HL-60 (cell line): Measurements from ENCODE around the gene ARID4A.
"Not testable (repeated sequence)": the region's sequence is repeated elsewhere in the genome, so short reads cannot be mapped to it uniquely, and the experiment has no call there.

Experiments used
- DNase-seq, 2 experiments: peaks; one replicate each; pipeline ENCODE4 v3.0.0-alpha.2; 2010 to 2020; ENCODE audit warnings: low read depth in 1 of 2, low spot score in 1 of 2
- H3K27ac ChIP-seq: fragments of 250-450 bp; sonication (Bioruptor Pico); replicated peaks from 2 replicates; pipeline ENCODE4 v1.5.1; 2020; ENCODE audit warnings: mild to moderate bottlenecking, moderate library complexity
- H3K27me3 ChIP-seq: fragments of 250-450 bp; sonication (Bioruptor Pico); 2 replicates; pipeline ENCODE4 v1.5.1; 2021; ENCODE audit warnings: mild to moderate bottlenecking, moderate library complexity; ENCODE audit not compliant: insufficient read depth, poor library complexity, severe bottlenecking
- H3K4me3 ChIP-seq: replicated peaks from 2 replicates; pipeline ENCODE4 v1.5.1; 2011; ENCODE audit warnings: mild to moderate bottlenecking, control low read depth, low read length; ENCODE audit not compliant: insufficient read depth
- GABPA ChIP-seq: IDR thresholded peaks from 2 replicates; pipeline ENCODE4 v1.6.1; 2012; ENCODE audit warnings: low read depth
- POLR2AphosphoS5 ChIP-seq: IDR thresholded peaks from 2 replicates; pipeline ENCODE4 v1.6.1; 2012; ENCODE audit warnings: low read depth
- SPI1 ChIP-seq: IDR thresholded peaks from 2 replicates; pipeline ENCODE4 v1.6.1; 2012; ENCODE audit warnings: low read depth, mild to moderate bottlenecking, borderline replicate concordance
- TF ChIP-seq, protein P1 (sequence below): IDR thresholded peaks from 2 replicates; pipeline ENCODE4 v1.6.1; 2012; ENCODE audit warnings: low read depth; ENCODE audit not compliant: insufficient replicate concordance
- TF ChIP-seq, protein P2 (sequence below): IDR thresholded peaks from one replicate; pipeline ENCODE4 v1.5.1; 2011; ENCODE audit warnings: low read length, control low read depth, inconsistent platforms; ENCODE audit not compliant: insufficient read depth

The ARID4A gene

DNA sequence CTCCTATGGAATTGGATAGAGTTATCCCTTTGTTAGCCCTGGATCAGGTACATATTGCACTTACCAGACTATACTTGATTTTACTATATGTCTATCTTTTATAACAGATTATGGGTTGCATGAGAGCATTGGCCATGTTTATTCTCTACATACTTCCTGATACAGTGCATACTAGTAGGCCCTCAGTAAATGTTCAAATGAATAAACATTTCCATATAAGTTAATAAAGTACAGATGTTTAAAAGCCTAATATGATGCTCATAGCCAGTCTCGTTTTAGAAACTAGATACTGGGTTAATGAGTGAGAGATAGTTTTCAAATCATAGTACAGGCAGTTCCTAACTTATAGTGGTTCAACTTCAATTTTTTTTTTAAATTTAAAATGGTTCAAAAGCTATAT lies 57.9 kb downstream of the ARID4A start:
- Histone ChIP-seq H3K27ac (no peak overlapping the region), H3K4me3 (no peak overlapping the region), H3K27me3 (no peaks in the 10 kb centered on the region)
- no peak for DNase-seq
- TF ChIP-seq SPI1 (no peak), POLR2AphosphoS5 (no peak)
- TF ChIP-seq, protein P1, sequence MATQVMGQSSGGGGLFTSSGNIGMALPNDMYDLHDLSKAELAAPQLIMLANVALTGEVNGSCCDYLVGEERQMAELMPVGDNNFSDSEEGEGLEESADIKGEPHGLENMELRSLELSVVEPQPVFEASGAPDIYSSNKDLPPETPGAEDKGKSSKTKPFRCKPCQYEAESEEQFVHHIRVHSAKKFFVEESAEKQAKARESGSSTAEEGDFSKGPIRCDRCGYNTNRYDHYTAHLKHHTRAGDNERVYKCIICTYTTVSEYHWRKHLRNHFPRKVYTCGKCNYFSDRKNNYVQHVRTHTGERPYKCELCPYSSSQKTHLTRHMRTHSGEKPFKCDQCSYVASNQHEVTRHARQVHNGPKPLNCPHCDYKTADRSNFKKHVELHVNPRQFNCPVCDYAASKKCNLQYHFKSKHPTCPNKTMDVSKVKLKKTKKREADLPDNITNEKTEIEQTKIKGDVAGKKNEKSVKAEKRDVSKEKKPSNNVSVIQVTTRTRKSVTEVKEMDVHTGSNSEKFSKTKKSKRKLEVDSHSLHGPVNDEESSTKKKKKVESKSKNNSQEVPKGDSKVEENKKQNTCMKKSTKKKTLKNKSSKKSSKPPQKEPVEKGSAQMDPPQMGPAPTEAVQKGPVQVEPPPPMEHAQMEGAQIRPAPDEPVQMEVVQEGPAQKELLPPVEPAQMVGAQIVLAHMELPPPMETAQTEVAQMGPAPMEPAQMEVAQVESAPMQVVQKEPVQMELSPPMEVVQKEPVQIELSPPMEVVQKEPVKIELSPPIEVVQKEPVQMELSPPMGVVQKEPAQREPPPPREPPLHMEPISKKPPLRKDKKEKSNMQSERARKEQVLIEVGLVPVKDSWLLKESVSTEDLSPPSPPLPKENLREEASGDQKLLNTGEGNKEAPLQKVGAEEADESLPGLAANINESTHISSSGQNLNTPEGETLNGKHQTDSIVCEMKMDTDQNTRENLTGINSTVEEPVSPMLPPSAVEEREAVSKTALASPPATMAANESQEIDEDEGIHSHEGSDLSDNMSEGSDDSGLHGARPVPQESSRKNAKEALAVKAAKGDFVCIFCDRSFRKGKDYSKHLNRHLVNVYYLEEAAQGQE: no peak

DNA sequence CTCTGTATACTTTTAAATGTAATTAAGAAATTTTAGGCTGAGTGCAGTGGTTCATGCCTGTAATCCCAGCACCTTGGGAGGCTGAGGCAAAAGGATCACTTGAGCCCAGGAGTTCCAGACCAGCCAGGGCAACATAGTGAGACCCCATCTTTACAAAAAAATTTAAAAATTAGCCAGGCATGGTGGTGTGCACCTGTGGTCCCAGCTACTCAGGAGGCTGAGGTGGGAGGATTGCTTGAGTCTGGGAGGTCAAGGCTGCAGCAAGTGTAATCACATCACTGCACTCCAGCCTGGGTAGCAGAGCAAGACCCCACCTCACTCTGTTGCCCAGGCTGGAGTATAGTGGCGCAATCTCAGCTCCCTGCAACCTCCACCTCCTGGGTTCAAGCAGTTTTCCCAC lies 63.9 kb downstream of the ARID4A start:
- not testable (repeated sequence) for DNase-seq, H3K4me3 ChIP-seq, H3K27ac ChIP-seq, H3K27me3 ChIP-seq

DNA sequence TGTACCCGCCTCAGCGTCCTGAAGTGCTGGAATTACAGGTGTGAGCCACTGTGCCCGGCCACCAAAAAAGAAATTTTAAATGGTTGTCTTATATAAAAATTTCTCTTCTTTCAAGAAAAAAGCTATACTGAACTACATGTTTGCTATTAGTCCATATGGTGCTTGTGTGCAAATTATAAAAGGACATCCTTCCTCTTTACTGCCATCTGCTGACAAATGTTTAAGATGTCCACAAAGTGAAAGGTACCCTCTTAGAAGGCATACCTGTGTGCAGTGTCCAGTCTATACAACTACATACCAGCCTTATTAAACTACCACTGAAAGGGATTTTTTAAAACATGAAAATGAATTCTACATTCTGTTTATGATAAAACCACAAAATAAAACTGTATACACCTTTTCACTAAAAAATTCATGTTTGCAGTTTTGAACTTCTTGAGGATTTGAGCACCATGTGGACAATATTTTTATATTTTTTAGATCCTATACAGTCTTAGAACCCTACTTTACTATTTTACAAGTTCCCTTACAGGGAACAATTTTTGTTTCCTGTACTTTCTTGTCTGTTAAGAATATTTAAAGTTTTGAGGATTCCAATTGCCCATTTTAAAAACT lies 64.5 kb downstream of the ARID4A start:
- Histone ChIP-seq H3K27me3 (no peaks in the 10 kb centered on the region), H3K4me3 (no peak overlapping the region), H3K27ac (no peak overlapping the region)
- peak in 1 of 2 experiments; percentile 13 for DNase-seq
- no peak for TF ChIP-seq SPI1
- TF ChIP-seq POLR2AphosphoS5: no peak
- TF ChIP-seq, protein P2, sequence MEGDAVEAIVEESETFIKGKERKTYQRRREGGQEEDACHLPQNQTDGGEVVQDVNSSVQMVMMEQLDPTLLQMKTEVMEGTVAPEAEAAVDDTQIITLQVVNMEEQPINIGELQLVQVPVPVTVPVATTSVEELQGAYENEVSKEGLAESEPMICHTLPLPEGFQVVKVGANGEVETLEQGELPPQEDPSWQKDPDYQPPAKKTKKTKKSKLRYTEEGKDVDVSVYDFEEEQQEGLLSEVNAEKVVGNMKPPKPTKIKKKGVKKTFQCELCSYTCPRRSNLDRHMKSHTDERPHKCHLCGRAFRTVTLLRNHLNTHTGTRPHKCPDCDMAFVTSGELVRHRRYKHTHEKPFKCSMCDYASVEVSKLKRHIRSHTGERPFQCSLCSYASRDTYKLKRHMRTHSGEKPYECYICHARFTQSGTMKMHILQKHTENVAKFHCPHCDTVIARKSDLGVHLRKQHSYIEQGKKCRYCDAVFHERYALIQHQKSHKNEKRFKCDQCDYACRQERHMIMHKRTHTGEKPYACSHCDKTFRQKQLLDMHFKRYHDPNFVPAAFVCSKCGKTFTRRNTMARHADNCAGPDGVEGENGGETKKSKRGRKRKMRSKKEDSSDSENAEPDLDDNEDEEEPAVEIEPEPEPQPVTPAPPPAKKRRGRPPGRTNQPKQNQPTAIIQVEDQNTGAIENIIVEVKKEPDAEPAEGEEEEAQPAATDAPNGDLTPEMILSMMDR: no peak
- TF ChIP-seq, protein P1: no peak
- no peak for TF ChIP-seq GABPA

DNA sequence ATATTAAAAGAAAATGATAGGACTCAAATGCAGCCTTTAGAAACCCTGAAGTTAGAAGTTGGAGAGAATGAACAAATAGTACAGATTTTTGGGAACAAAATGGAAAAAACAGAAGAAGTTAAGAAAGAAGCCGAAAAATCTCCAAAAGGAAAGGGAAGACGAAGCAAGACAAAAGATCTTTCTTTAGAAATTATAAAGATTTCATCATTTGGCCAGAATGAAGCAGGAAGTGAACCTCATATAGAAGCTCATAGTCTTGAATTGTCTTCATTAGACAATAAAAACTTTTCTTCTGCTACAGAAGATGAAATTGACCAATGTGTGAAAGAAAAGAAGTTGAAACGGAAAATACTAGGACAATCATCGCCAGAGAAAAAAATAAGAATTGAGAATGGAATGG lies 66.0 kb downstream of the ARID4A start:
- no peak overlapping the region for H3K27ac ChIP-seq
- TF ChIP-seq SPI1 (no peak), GABPA (no peak), POLR2AphosphoS5 (no peak)
- TF ChIP-seq, protein P2: no peak
- TF ChIP-seq, protein P1: no peak
- no peak overlapping the region for H3K4me3 ChIP-seq
- no peak for DNase-seq
- H3K27me3 ChIP-seq: no peaks in the 10 kb centered on the region
